Adrenal gland (tissue), 5 donors: Measurements from ENCODE around the gene PLAGL1.

Experiments used
- CTCF ChIP-seq, 6 experiments: fragments of 450-650 bp in 4 of 6; fragments of 200-600 bp in 2 of 6; sonication (generic) in 1 of 6; IDR thresholded peaks; 1 replicate in 5 of 6; 2 replicates in 1 of 6; pipeline versions ENCODE4 v1.5.1 to v1.8.0; 2016 to 2021; ENCODE audit warnings: antibody characterized with exemption in 6 of 6, mild to moderate bottlenecking in 2 of 6, moderate library complexity in 1 of 6
- POLR2A ChIP-seq, 2 donors: fragments of 450-650 bp; IDR thresholded peaks; one replicate each; pipeline ENCODE4 v1.6.1; 2017; ENCODE audit warnings: antibody characterized with exemption in 2 of 2, mild to moderate bottlenecking in 2 of 2, moderate library complexity in 1 of 2
- donor health status: DM: no; HTN: no; CAD: no.

- TF ChIP-seq CTCF (IDR thresholded peaks at IDR 0.05) = no peak
- TF ChIP-seq POLR2A (IDR thresholded peaks at IDR 0.05) = no peak
These were observed 57.2 kb downstream of the PLAGL1 start for GRCh38 chr6:143950875-143951274.
